GM10266 (cell line): Measurements from ENCODE around the gene SLC30A9.

Source experiments
- DNase-seq: peaks from one replicate; pipeline ENCODE4 v3.0.0; 2012; ENCODE audit errors: extremely low spot score
- TF ChIP-seq, protein P1 (sequence below): IDR thresholded peaks from 2 replicates; pipeline ENCODE4 v1.5.1; 2012; ENCODE audit warnings: mild to moderate bottlenecking, low read depth; ENCODE audit not compliant: control insufficient read depth, insufficient read depth; ENCODE audit errors: missing control alignments

The SLC30A9 gene

GRCh38 chr4:42066402-42066801 is 76.1 kb downstream of the SLC30A9 start:
- TF ChIP-seq, protein P1, sequence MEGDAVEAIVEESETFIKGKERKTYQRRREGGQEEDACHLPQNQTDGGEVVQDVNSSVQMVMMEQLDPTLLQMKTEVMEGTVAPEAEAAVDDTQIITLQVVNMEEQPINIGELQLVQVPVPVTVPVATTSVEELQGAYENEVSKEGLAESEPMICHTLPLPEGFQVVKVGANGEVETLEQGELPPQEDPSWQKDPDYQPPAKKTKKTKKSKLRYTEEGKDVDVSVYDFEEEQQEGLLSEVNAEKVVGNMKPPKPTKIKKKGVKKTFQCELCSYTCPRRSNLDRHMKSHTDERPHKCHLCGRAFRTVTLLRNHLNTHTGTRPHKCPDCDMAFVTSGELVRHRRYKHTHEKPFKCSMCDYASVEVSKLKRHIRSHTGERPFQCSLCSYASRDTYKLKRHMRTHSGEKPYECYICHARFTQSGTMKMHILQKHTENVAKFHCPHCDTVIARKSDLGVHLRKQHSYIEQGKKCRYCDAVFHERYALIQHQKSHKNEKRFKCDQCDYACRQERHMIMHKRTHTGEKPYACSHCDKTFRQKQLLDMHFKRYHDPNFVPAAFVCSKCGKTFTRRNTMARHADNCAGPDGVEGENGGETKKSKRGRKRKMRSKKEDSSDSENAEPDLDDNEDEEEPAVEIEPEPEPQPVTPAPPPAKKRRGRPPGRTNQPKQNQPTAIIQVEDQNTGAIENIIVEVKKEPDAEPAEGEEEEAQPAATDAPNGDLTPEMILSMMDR = no peak
- DNase-seq = no peak

DNA sequence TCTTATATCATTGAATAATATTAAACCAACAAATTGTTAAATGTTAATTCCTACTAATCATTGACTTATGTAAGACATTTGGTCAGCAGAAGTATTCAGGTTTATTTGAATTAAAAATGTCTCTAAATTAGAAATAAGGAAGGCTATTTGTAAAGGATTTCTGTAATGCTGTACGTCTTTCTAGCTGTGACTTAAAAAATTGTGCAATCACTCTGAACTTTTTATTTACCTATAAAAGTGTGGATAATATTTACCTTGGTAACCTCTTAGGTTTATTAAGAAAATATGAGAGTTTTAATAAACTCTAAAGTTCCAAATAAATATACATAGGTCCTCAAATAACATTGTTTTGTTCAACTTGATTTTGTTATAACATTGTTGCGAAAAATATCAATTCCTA is 76.9 kb downstream of the SLC30A9 start:
- no peak for DNase-seq
- TF ChIP-seq, protein P1 = no peak

DNA sequence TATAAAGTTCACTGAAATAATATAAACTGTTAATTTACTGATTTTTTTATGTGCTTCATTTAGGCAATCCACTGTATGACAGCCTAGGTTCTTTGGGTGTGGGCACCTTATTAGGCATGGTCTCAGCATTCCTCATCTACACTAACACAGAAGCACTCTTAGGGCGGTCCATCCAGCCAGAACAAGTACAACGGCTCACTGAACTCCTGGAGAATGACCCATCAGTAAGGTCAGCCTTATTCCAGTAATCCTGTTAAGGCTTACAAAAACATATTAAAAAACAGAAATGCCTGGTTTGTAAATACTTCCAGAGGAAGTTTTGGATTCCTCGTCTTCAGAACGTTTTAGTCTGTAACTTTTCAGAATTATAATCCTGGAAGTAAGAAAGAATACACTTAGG is 80.1 kb downstream of the SLC30A9 start:
- TF ChIP-seq, protein P1 = no peak
- no peak for DNase-seq

DNA sequence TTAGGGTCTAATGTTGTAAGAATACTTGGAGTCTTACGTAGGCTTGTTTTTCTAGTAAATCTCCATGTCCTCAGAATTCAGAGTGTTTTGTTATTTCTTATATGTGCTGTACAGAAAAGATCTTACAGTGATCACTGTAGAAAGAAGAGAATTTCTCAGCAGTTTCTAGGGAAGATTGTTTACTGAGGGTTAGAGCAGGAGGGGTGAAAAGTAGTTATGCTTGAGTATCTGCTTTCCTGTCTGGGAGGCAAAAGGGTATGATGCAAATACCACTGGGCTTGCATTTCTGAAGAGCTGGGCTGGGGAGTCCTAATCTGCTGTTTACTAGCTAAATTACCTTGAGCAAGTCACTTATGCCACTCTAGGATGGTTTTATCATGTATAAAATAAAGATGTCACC is 84.0 kb downstream of the SLC30A9 start:
- TF ChIP-seq, protein P1 = no peak
- DNase-seq = no peak

DNA sequence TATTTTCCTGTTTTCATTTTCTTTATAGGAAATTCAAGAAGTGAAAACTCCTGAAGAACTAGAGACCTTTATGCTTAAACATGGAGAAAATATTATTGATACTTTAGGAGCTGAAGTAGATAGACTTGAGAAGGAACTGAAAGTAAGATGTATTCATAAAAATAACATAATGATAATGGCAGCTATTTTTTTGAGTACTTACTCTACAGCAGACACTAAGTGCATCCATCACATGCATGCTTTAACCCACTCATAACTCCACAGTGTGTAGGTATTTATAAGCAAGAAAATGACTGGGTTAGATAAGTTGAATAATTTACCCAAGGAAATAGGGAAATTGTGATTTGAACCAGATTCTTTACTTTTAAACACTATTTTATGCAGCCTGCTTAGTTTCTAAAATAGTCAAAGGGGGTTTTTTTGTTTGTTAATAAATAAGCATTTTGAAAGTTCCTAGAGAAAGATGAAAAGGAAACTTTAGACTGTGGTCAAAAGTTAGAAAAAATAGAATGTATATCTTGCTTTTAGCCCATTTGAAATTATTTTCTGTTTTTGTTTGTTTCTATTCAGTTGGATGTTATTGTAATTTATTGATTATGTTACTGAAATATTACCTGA is 88.0 kb downstream of the SLC30A9 start:
- peak; percentile 41 for DNase-seq
- TF ChIP-seq, protein P1 = no peak

DNA sequence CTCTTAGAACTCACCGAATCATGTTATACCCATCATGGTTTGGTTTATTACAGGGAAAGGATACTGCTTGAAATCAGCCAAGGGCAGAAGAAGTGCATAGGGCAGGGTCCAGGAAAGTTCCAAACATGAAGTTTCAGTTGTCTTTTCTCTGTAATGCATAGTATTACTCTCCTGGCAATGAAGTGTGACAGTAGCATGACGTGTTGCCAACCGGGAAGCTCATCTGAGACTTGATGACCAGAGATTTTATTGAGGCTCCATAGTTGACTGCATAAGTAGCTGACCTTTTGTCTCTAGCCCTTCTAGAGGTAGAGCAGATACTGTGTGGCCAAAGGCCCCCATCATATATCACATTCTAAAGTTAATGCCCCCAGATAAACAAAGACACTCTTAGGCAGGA is 90.0 kb downstream of the SLC30A9 start:
- TF ChIP-seq, protein P1 = no peak
- DNase-seq = no peak

- DNase-seq = no peak
- TF ChIP-seq, protein P1 = no peak
Observed at GRCh38 chr4:42083816-42084215, 93.5 kb downstream of the SLC30A9 start.
